Measurements from ENCODE around the gene RAB3IP.

The RAB3IP gene

DNA sequence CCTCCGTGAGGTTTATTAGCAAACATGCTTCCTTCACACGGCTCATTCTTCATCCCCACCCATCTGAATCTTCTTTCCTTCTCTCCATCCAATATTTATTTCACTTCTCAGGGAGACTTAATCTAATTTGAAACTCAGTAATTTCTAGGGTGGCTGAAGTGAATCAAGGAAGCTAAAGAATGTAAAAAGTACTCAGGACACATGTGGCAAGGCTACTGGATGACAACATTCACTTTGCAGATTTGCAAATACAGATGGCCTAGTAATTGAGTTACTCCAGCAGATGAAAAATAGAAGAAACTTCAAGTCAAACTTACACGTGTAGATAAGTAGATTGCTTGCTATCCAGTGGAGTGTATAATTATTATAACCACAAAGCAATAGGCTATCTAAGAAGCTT lies 24.1 kb upstream of the RAB3IP start:
- Histone ChIP-seq H3K27ac (ENCODE audit: low read length) (no peak overlapping the region), H3K9me3 (ENCODE audit: control insufficient read depth in 2 of 2, low read length in 2 of 2) (no peaks in the 10 kb centered on the region), H3K9ac (ENCODE audit: low read length in 2 of 2) (no peak overlapping the region), H3K36me3 (ENCODE audit: control insufficient read depth in 2 of 2, insufficient read depth in 2 of 2, low read length in 2 of 2) (no peaks in the 10 kb centered on the region), H3K27me3 (ENCODE audit: control insufficient read depth in 1 of 2, insufficient read depth in 2 of 2, low read length in 2 of 2) (peaks cover 0 to 2% of the 10 kb centered on the region in 2 donors), H3K4me3 (ENCODE audit: low read length in 2 of 2) (no peak overlapping the region), H3K4me1 (ENCODE audit: control insufficient read depth, insufficient read depth, low read length) (no peaks in the 10 kb centered on the region)

DNA sequence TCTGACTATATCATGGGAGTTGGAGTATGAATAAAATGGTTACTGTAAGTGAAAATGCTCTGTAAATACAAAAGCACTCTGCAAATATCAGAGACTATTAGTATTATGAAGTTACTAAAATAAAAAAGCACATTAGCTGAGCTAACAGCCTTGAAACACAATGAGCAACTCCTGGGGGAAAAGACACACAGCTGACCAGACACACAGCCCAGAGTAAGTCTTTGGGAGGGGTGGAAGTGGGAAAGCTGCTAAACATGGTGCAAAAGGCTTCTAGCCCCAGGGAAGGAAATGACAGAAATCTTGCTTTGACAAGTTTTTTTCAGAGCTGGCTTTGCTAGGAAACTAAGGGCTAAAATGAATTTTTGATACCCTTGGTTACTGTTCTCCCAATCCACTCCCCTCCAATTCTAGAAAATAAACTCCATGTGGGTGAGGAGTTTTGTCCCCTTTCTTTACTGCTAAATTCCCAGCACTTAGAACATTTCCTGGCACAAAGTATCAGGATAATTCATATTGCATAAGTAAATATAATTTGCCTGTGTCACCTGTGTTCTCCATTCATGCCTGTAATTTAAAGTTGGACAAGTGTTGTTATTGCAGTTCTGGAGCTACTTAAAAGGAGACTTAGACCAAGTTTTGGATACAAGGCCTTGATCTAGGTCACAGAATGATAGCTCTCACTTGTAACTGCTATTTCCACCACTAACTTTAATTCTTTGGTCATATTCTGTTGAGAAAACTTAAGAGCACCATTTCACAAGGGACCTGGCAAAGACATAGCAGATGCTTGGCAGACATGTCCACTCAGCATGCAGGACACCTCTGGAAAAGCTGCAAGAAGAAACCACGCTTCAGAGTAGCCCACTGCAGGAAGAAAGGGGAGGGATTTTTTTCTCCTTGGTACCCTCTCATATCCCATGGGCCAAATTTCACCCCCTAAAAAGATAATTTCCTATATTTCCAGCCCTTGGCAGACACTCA lies 19.0 kb upstream of the RAB3IP start:
- peaks cover 0 to 2% of the 10 kb centered on the region in 2 donors for H3K27me3 ChIP-seq (ENCODE audit: control insufficient read depth in 1 of 2, insufficient read depth in 2 of 2, low read length in 2 of 2)
- no peaks in the 10 kb centered on the region for H3K9me3 ChIP-seq (ENCODE audit: control insufficient read depth in 2 of 2, low read length in 2 of 2)
- no peak overlapping the region for H3K27ac ChIP-seq (ENCODE audit: low read length)
- H3K4me3 ChIP-seq (ENCODE audit: low read length in 2 of 2) = no peak overlapping the region
- H3K4me1 ChIP-seq (ENCODE audit: control insufficient read depth, insufficient read depth, low read length) = no peaks in the 10 kb centered on the region
- H3K36me3 ChIP-seq (ENCODE audit: control insufficient read depth in 2 of 2, insufficient read depth in 2 of 2, low read length in 2 of 2) = no peaks in the 10 kb centered on the region
- no peak overlapping the region for H3K9ac ChIP-seq (ENCODE audit: low read length in 2 of 2)

DNA sequence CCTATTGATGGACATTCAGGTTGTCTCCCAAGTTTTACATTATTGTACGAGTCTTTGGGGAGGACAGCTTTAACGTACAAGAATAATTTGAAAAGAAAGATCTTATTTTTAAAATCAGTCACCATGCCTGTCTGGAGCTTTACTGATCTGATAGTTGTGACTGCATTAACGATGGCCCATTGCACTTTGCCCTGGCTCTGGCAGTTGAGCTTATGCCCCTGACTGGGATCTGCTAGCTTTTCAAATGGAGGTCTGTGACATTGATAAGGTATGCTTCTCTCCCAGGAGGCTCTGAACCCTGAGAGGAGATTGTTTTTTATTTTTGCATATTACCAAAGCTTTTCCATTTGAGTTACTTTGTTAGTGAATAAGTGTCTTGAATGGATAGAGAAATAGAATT lies 17.9 kb upstream of the RAB3IP start:
- Histone ChIP-seq H3K4me3 (ENCODE audit: low read length in 2 of 2) (no peak overlapping the region), H3K36me3 (ENCODE audit: control insufficient read depth in 2 of 2, insufficient read depth in 2 of 2, low read length in 2 of 2) (no peaks in the 10 kb centered on the region), H3K27ac (ENCODE audit: low read length) (no peak overlapping the region), H3K27me3 (ENCODE audit: control insufficient read depth in 1 of 2, insufficient read depth in 2 of 2, low read length in 2 of 2) (peaks cover 0 to 2% of the 10 kb centered on the region in 2 donors), H3K9me3 (ENCODE audit: control insufficient read depth in 2 of 2, low read length in 2 of 2) (no peaks in the 10 kb centered on the region), H3K9ac (ENCODE audit: low read length in 2 of 2) (no peak overlapping the region), H3K4me1 (ENCODE audit: control insufficient read depth, insufficient read depth, low read length) (no peaks in the 10 kb centered on the region)

DNA sequence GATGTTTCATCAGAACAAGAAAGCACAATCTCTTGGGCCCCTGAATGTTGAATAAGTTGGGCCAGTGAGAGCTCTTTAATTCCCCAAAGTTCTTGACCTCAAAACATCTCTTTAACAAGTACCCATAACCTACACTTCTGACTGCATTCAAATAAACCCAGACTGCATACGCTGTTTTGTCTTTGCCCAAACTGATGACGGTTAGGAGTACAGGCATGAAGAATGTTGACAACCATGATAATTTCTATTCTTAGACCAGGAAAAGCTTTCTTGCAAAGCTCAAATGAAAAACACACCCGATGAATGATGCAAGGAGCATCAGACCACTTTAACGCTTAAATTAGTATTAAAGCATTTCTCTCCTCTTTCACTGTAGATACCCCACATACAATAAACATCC lies 11.7 kb upstream of the RAB3IP start:
- Histone ChIP-seq H3K4me3 (ENCODE audit: low read length in 2 of 2) (no peak overlapping the region), H3K36me3 (ENCODE audit: control insufficient read depth in 2 of 2, insufficient read depth in 2 of 2, low read length in 2 of 2) (no peaks in the 10 kb centered on the region), H3K27ac (ENCODE audit: low read length) (no peak overlapping the region), H3K27me3 (ENCODE audit: control insufficient read depth in 1 of 2, insufficient read depth in 2 of 2, low read length in 2 of 2) (no peaks in the 10 kb centered on the region), H3K4me1 (ENCODE audit: control insufficient read depth, insufficient read depth, low read length) (no peaks in the 10 kb centered on the region), H3K9me3 (ENCODE audit: control insufficient read depth in 2 of 2, low read length in 2 of 2) (no peaks in the 10 kb centered on the region), H3K9ac (ENCODE audit: low read length in 2 of 2) (no peak overlapping the region)

DNA sequence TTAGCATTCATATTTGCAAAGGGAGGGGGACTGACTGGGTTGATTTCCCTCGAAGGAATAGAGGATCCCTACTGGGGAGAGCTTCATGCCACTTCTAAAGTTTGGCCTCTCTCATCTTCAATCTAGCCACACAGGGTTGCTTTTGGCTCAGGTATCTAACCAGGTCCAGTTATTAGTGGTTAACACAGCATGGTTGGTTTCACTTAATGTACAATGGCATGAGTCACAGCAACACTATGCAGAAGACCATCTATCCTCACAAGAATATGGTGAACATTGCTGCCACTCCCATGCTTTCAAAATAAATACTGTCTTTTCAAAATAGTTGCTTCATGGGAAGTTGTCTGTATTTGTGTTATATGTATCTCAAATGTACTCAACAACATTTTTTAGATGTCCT lies 6.6 kb upstream of the RAB3IP start:
- no peak overlapping the region for H3K4me3 ChIP-seq (ENCODE audit: low read length in 2 of 2)
- H3K27me3 ChIP-seq (ENCODE audit: control insufficient read depth in 1 of 2, insufficient read depth in 2 of 2, low read length in 2 of 2) = no peaks in the 10 kb centered on the region
- H3K36me3 ChIP-seq (ENCODE audit: control insufficient read depth in 2 of 2, insufficient read depth in 2 of 2, low read length in 2 of 2) = no peaks in the 10 kb centered on the region
- no peak overlapping the region for H3K9ac ChIP-seq (ENCODE audit: low read length in 2 of 2)
- no peaks in the 10 kb centered on the region for H3K9me3 ChIP-seq (ENCODE audit: control insufficient read depth in 2 of 2, low read length in 2 of 2)
- H3K4me1 ChIP-seq (ENCODE audit: control insufficient read depth, insufficient read depth, low read length) = no peaks in the 10 kb centered on the region
- H3K27ac ChIP-seq (ENCODE audit: low read length) = no peak overlapping the region

DNA sequence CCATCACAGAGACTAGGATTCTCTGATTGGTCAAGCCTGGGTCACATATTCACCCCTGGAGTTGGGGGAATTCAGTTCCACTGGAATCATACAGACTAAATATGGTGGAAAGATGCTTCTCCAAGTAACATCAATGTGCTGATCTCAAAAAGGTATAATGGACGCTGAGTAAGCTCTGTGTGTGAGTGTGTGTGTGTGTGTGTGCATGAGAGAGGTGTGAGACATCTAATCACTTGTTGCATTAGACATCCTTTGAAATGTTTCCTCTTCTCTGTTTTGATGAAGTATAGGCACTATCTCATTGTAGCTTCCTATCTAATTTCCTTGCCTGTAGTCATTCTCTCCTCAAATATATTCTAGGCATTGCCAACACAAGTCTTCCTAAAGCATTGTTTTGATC lies 5.0 kb upstream of the RAB3IP start:
- Histone ChIP-seq H3K4me3 (ENCODE audit: low read length in 2 of 2) (no peak overlapping the region), H3K36me3 (ENCODE audit: control insufficient read depth in 2 of 2, insufficient read depth in 2 of 2, low read length in 2 of 2) (no peaks in the 10 kb centered on the region), H3K4me1 (ENCODE audit: control insufficient read depth, insufficient read depth, low read length) (no peaks in the 10 kb centered on the region), H3K27ac (ENCODE audit: low read length) (no peak overlapping the region), H3K9ac (ENCODE audit: low read length in 2 of 2) (no peak overlapping the region), H3K27me3 (ENCODE audit: control insufficient read depth in 1 of 2, insufficient read depth in 2 of 2, low read length in 2 of 2) (no peaks in the 10 kb centered on the region), H3K9me3 (ENCODE audit: control insufficient read depth in 2 of 2, low read length in 2 of 2) (no peaks in the 10 kb centered on the region)

DNA sequence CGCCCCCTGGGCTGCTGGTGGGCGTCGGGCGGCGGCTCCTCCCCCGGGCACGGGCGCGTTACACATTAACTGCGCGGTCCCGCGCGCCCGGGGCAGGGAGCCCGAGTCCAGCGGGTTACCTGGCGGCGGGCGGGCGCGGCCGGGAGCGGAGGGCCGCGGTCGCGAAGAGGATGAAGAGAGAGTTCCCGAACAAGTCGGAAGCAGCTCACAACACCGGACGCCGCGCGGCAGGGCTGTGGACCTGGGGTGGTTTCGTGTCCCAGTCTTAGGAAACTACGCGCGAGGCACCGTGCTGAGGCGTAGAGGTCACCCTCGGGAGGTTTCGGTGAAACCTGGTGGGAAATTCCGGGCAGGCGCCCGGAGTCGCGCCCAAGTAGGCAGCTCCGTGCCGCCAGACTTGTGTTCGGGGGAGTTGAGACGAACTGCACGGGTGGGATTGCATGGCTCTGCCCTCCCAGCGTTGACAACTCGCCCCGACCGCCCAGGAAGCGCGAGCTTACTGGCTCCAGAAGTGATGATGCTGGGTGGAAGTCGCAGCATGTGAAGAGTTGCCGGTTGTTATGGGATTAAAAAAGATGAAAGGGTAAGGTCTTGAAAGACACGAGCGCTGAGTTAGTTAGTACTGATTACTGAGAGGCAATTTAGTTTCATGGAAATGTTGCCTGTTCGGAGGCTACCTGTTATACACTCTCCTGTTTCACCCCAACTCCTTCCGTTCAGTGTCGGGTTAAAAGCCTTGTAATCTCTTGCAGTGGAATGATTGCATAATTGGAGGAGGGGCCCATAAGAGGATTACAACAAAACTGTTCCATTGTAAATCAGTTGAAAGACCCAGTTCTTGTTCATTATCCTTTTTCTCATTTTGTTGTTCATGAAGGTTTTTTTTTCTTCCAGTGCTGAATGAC lies 879 bp downstream of the RAB3IP start:
- no peaks in the 10 kb centered on the region for H3K27me3 ChIP-seq (ENCODE audit: control insufficient read depth in 1 of 2, insufficient read depth in 2 of 2, low read length in 2 of 2)
- H3K27ac ChIP-seq (ENCODE audit: low read length) = no peak overlapping the region
- no peaks in the 10 kb centered on the region for H3K9me3 ChIP-seq (ENCODE audit: control insufficient read depth in 2 of 2, low read length in 2 of 2)
- peaks cover 5% of the 10 kb centered on the region for H3K4me1 ChIP-seq (ENCODE audit: control insufficient read depth, insufficient read depth, low read length)
- H3K4me3 ChIP-seq (ENCODE audit: low read length in 2 of 2) = peak overlapping the region; percentile 80 to 82
- H3K9ac ChIP-seq (ENCODE audit: low read length in 2 of 2) = peak overlapping the region; percentile 61 to 62
- no peaks in the 10 kb centered on the region for H3K36me3 ChIP-seq (ENCODE audit: control insufficient read depth in 2 of 2, insufficient read depth in 2 of 2, low read length in 2 of 2)

DNA sequence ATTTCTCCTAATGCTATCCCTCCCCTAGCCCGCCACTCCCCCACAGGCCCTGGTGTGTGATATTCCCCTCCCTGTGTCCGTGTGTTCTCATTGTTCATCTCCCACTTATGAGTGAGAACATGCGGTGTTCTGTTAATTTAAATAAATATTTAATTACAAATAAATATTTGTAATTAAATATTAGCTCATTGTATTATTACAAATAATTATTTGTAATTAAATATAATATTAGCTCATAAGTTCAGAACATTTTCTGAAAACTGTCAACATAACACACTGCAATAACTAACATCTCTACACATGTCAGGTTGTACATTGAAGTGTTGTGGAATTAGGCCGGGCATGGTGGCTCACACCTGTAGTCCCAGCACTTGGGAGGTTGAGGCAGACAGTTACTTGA lies 5.4 kb downstream of the RAB3IP start:
- no peak overlapping the region for H3K27ac ChIP-seq (ENCODE audit: low read length)
- no peaks in the 10 kb centered on the region for H3K27me3 ChIP-seq (ENCODE audit: control insufficient read depth in 1 of 2, insufficient read depth in 2 of 2, low read length in 2 of 2)
- no peak overlapping the region for H3K4me3 ChIP-seq (ENCODE audit: low read length in 2 of 2)
- H3K4me1 ChIP-seq (ENCODE audit: control insufficient read depth, insufficient read depth, low read length) = peaks cover 5% of the 10 kb centered on the region
- H3K9me3 ChIP-seq (ENCODE audit: control insufficient read depth in 2 of 2, low read length in 2 of 2) = no peaks in the 10 kb centered on the region
- no peak overlapping the region for H3K9ac ChIP-seq (ENCODE audit: low read length in 2 of 2)
- H3K36me3 ChIP-seq (ENCODE audit: control insufficient read depth in 2 of 2, insufficient read depth in 2 of 2, low read length in 2 of 2) = no peaks in the 10 kb centered on the region

DNA sequence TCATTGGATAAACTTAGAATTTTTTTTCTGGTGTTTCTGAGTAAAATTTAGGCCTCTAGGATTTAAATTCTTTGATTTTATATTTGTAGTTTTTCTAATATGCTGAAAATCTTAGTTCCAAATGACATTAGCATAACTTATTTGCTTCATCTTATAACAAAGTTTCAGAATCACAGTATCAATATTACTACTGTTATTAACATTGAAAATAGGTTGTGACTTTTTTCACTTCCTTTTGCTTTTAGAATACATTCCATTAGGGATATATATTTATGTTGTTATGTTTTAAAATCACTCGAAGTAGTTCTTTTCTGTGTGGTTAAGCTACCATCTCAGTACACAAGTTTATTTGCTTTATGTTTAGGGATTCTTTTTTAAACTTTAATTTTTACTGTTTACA lies 12.8 kb downstream of the RAB3IP start:
- H3K4me3 ChIP-seq (ENCODE audit: low read length in 2 of 2) = no peak overlapping the region
- no peaks in the 10 kb centered on the region for H3K36me3 ChIP-seq (ENCODE audit: control insufficient read depth in 2 of 2, insufficient read depth in 2 of 2, low read length in 2 of 2)
- H3K27me3 ChIP-seq (ENCODE audit: control insufficient read depth in 1 of 2, insufficient read depth in 2 of 2, low read length in 2 of 2) = no peaks in the 10 kb centered on the region
- no peaks in the 10 kb centered on the region for H3K4me1 ChIP-seq (ENCODE audit: control insufficient read depth, insufficient read depth, low read length)
- no peak overlapping the region for H3K9ac ChIP-seq (ENCODE audit: low read length in 2 of 2)
- no peaks in the 10 kb centered on the region for H3K9me3 ChIP-seq (ENCODE audit: control insufficient read depth in 2 of 2, low read length in 2 of 2)
- no peak overlapping the region for H3K27ac ChIP-seq (ENCODE audit: low read length)

DNA sequence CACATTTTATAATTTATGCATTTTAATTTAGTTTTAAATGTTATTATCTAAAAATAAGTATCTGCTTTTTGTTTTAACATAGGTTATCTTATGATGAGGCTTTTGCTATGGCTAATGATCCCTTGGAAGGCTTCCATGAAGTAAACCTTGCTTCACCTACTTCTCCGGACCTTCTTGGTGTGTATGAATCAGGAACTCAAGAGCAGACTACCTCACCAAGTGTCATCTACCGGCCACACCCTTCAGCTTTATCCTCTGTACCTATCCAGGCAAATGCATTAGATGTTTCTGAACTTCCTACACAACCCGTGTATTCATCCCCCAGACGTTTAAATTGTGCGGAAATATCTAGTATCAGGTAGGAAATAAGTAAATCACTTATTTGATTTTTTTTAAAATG lies 16.6 kb downstream of the RAB3IP start:
- Histone ChIP-seq H3K9me3 (ENCODE audit: control insufficient read depth in 2 of 2, low read length in 2 of 2) (no peaks in the 10 kb centered on the region), H3K27ac (ENCODE audit: low read length) (no peak overlapping the region), H3K36me3 (ENCODE audit: control insufficient read depth in 2 of 2, insufficient read depth in 2 of 2, low read length in 2 of 2) (no peaks in the 10 kb centered on the region), H3K27me3 (ENCODE audit: control insufficient read depth in 1 of 2, insufficient read depth in 2 of 2, low read length in 2 of 2) (no peaks in the 10 kb centered on the region), H3K4me3 (ENCODE audit: low read length in 2 of 2) (no peak overlapping the region), H3K4me1 (ENCODE audit: control insufficient read depth, insufficient read depth, low read length) (no peaks in the 10 kb centered on the region), H3K9ac (ENCODE audit: low read length in 2 of 2) (no peak overlapping the region)

Measured in stomach smooth muscle (tissue), 2 donors.